Neural crest cell (in vitro differentiated cells): Measurements from ENCODE around the gene NUMB. TPM values are rescaled to one million over a fixed set of nuclear protein-coding genes. Genes with fewer than 3 reads are reported as not detected.

Experiments
- DNase-seq: peaks from one replicate; pipeline ENCODE4 v3.0.0; 2021; ENCODE audit warnings: low read depth, mixed read lengths, low spot score
- H3K27ac Mint-ChIP-seq: one replicate; pipeline ENCODE4 v1.8.0; 2021; ENCODE audit warnings: mild to moderate bottlenecking, mixed read lengths; ENCODE audit not compliant: unreplicated experiment
- H3K27me3 Mint-ChIP-seq: 2 replicates; pipeline ENCODE4 v1.8.0; 2021; ENCODE audit warnings: low read depth, mild to moderate bottlenecking, mixed read lengths
- H3K36me3 Mint-ChIP-seq: 2 replicates; pipeline ENCODE4 v1.8.0; 2021; ENCODE audit warnings: low read depth, mild to moderate bottlenecking, mixed read lengths
- H3K4me1 Mint-ChIP-seq: 2 replicates; pipeline ENCODE4 v1.8.0; 2021; ENCODE audit warnings: mixed read lengths
- H3K4me3 Mint-ChIP-seq: one replicate; pipeline ENCODE4 v1.8.0; 2021; ENCODE audit warnings: mild to moderate bottlenecking, mixed read lengths
- H3K9me3 Mint-ChIP-seq: 2 replicates; pipeline ENCODE4 v1.8.0; 2021; ENCODE audit warnings: mixed read lengths
- total RNA-seq: library from RNA; stranded (reverse); gene quantifications from 2 replicates; pipeline ENCODE4 v1.2.1, GENCODE V29; 2021
- TF ChIP-seq, protein P1 (sequence below): fragments of 200-600 bp; sonication (generic); conservative IDR thresholded peaks from 2 replicates; pipeline ENCODE4 v1.5.0; 2021; ENCODE audit warnings: antibody characterized with exemption, mild to moderate bottlenecking

NUMB gene
- total RNA-seq, 1 donor from 2014 or later: 40.7 TPM

- no peak overlapping the region for H3K27ac Mint-ChIP-seq
- H3K9me3 Mint-ChIP-seq: no peaks in the 10 kb centered on the region
- DNase-seq: no peak
- no peaks in the 10 kb centered on the region for H3K27me3 Mint-ChIP-seq
- TF ChIP-seq, protein P1, sequence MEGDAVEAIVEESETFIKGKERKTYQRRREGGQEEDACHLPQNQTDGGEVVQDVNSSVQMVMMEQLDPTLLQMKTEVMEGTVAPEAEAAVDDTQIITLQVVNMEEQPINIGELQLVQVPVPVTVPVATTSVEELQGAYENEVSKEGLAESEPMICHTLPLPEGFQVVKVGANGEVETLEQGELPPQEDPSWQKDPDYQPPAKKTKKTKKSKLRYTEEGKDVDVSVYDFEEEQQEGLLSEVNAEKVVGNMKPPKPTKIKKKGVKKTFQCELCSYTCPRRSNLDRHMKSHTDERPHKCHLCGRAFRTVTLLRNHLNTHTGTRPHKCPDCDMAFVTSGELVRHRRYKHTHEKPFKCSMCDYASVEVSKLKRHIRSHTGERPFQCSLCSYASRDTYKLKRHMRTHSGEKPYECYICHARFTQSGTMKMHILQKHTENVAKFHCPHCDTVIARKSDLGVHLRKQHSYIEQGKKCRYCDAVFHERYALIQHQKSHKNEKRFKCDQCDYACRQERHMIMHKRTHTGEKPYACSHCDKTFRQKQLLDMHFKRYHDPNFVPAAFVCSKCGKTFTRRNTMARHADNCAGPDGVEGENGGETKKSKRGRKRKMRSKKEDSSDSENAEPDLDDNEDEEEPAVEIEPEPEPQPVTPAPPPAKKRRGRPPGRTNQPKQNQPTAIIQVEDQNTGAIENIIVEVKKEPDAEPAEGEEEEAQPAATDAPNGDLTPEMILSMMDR: no peak
- peaks cover 4% of the 10 kb centered on the region for H3K36me3 Mint-ChIP-seq
- H3K4me3 Mint-ChIP-seq: no peak overlapping the region
- H3K4me1 Mint-ChIP-seq: peaks cover 14% of the 10 kb centered on the region
Measured at GRCh38 chr14:73287071-73287470, 171.3 kb downstream of the NUMB start.

DNA sequence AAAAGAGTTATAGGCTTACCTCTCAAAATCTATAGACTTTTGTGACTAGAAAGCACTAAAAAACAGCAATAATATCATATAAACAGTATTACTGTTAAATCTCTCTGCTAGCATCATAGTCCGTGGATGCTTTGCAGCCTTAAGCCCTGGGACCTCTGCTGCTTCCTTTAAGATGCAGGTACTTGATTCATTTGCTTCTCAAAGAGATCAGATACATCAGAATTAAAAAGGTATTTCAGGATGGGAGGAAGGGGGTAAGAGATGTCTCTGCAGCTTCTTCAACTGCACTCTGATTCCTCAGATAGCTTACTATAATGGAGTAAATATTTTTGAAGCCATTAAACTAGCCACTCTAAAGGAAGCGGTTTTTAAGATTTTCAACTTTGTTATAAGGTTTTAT lies 171.7 kb downstream of the NUMB start:
- no peaks in the 10 kb centered on the region for H3K27me3 Mint-ChIP-seq
- H3K36me3 Mint-ChIP-seq: peaks cover 3% of the 10 kb centered on the region
- H3K27ac Mint-ChIP-seq: no peak overlapping the region
- no peaks in the 10 kb centered on the region for H3K9me3 Mint-ChIP-seq
- H3K4me1 Mint-ChIP-seq: peaks cover 14% of the 10 kb centered on the region
- H3K4me3 Mint-ChIP-seq: no peak overlapping the region
- TF ChIP-seq, protein P1: no peak
- DNase-seq: no peak

DNA sequence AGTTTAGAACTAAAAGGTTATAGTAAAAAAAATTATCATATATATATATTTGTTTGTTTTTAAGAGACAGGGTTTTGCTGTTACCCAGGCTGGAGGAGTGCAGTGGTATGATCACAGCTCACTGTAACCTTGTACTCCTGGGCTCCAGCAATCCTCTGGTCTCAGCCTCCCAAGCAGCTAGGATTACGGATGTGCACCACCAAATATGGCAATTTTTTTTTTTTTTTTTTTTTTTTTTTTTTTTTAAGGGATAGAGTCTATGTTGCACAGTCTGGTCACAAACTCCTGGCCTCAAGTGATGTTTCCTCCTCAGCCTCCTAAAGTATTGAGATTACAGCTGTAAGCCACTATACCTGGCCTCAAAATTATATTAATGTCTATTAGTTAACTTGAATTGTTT lies 172.4 kb downstream of the NUMB start:
- Mint-ChIP-seq H3K36me3 (peaks cover 3% of the 10 kb centered on the region), H3K9me3 (no peaks in the 10 kb centered on the region), H3K4me1 (peaks cover 14% of the 10 kb centered on the region), H3K27ac (no peak overlapping the region), H3K27me3 (no peaks in the 10 kb centered on the region), H3K4me3 (no peak overlapping the region)
- TF ChIP-seq, protein P1: no peak
- no peak for DNase-seq

GRCh38 chr14:73283608-73284379 lies 174.6 kb downstream of the NUMB start:
- Mint-ChIP-seq H3K36me3 (peaks cover 5% of the 10 kb centered on the region), H3K9me3 (no peaks in the 10 kb centered on the region), H3K27ac (no peak overlapping the region), H3K27me3 (no peaks in the 10 kb centered on the region), H3K4me3 (no peak overlapping the region), H3K4me1 (peaks cover 9% of the 10 kb centered on the region)
- TF ChIP-seq, protein P1: peak; percentile 33
- no peak for DNase-seq

GRCh38 chr14:73280903-73281302 lies 177.4 kb downstream of the NUMB start:
- DNase-seq: no peak
- Mint-ChIP-seq H3K4me3 (no peak overlapping the region), H3K9me3 (no peaks in the 10 kb centered on the region), H3K27ac (no peak overlapping the region), H3K4me1 (peaks cover 6% of the 10 kb centered on the region), H3K27me3 (no peaks in the 10 kb centered on the region), H3K36me3 (peaks cover 5% of the 10 kb centered on the region)
- TF ChIP-seq, protein P1: no peak
